Prostate gland (tissue), 2 donors: Measurements from ENCODE around the gene PRKAB1.

Source experiments
- CTCF ChIP-seq, 4 experiments: fragments of 200-600 bp in 2 of 4; fragments of 450-650 bp in 2 of 4; sonication (generic) in 2 of 4; IDR thresholded peaks; 1 replicate in 3 of 4; 2 replicates in 1 of 4; pipeline ENCODE4 v1.5.1; 2016 to 2019; ENCODE audit warnings: antibody characterized with exemption in 4 of 4, mild to moderate bottlenecking in 2 of 4, moderate library complexity in 2 of 4
- POLR2A ChIP-seq: fragments of 450-650 bp; IDR thresholded peaks from one replicate; pipeline ENCODE4 v1.6.1; 2016; ENCODE audit warnings: antibody characterized with exemption, mild to moderate bottlenecking
- POLR2AphosphoS5 ChIP-seq: sonication (generic); formaldehyde crosslinking; IDR thresholded peaks from one replicate; pipeline ENCODE4 v1.6.1; 2017; ENCODE audit warnings: antibody characterized with exemption

GRCh38 chr12:119630223-119630780, 37.6 kb upstream of the PRKAB1 start:
- TF ChIP-seq CTCF (IDR thresholded peaks at IDR 0.05), result no peak
- no peak for TF ChIP-seq POLR2A
- TF ChIP-seq POLR2AphosphoS5, result no peak
